Suprapubic skin (tissue), 3 donors: ENCODE measurements around the gene LHX2.

ENCODE experiments used
- POLR2A ChIP-seq, 2 donors: fragments of 450-650 bp; IDR thresholded peaks; one replicate each; pipeline ENCODE4 v1.6.1; 2017; ENCODE audit warnings: antibody characterized with exemption in 2 of 2, mild to moderate bottlenecking in 2 of 2, moderate library complexity in 2 of 2
- TF ChIP-seq, protein P1 (sequence below), 2 donors: fragments of 200-600 bp in 1 of 2; fragments of 450-650 bp in 1 of 2; sonication (generic) in 1 of 2; IDR thresholded peaks; one replicate each; pipeline ENCODE4 v1.5.1; 2016 to 2019; ENCODE audit warnings: antibody characterized with exemption in 2 of 2, mild to moderate bottlenecking in 1 of 2, moderate library complexity in 1 of 2

DNA sequence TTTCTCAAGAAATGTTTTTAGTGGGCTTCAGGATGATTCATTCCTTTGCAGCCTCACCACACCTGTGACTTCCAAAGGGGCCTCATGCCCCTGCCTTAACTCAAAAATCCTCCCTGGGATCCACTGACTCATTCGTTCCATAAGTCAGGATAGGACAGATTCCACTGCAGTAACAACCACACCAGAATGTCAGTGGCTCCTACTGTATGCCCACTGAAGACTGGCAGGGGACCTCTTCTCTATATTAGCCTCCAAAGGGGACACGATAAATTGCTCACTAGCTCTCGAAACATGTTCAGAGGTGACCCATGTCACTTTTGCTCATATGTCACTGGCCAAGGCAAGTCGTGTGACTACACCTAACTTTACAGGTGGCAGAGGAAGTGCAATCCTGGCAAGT lies 25.7 kb upstream of the LHX2 start:
- TF ChIP-seq POLR2A (IDR thresholded peaks at IDR 0.05) = no peak
- TF ChIP-seq, protein P1, sequence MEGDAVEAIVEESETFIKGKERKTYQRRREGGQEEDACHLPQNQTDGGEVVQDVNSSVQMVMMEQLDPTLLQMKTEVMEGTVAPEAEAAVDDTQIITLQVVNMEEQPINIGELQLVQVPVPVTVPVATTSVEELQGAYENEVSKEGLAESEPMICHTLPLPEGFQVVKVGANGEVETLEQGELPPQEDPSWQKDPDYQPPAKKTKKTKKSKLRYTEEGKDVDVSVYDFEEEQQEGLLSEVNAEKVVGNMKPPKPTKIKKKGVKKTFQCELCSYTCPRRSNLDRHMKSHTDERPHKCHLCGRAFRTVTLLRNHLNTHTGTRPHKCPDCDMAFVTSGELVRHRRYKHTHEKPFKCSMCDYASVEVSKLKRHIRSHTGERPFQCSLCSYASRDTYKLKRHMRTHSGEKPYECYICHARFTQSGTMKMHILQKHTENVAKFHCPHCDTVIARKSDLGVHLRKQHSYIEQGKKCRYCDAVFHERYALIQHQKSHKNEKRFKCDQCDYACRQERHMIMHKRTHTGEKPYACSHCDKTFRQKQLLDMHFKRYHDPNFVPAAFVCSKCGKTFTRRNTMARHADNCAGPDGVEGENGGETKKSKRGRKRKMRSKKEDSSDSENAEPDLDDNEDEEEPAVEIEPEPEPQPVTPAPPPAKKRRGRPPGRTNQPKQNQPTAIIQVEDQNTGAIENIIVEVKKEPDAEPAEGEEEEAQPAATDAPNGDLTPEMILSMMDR (IDR thresholded peaks at IDR 0.05) = no peak
